Spleen (tissue), 11 donors: ENCODE measurements around the gene CROCC2. TPM values are rescaled to one million over a fixed set of nuclear protein-coding genes. Genes with fewer than 3 reads are reported as not detected.

Source experiments
- DNase-seq: peaks from one replicate; pipeline ENCODE4 v3.0.0-alpha.2; 2020
- H3K27ac ChIP-seq, 8 donors: fragments of 200-600 bp; sonication (generic) in 7 of 8; 1 replicate in 4 of 8; 2 replicates in 4 of 8; pipeline versions ENCODE4 v1.5.0 to v1.8.0; 2016 to 2021; ENCODE audit warnings: inconsistent platforms in 4 of 8, mild to moderate bottlenecking in 4 of 8, moderate library complexity in 1 of 8
- H3K27me3 ChIP-seq, 7 donors: fragments of 200-600 bp; sonication (generic) in 6 of 7; replicated peaks in 1 of 7; 1 replicate in 4 of 7; 2 replicates in 3 of 7; pipeline versions ENCODE4 v1.5.0 to v1.8.0; 2016 to 2021; ENCODE audit warnings: inconsistent platforms in 3 of 7, mild to moderate bottlenecking in 1 of 7
- H3K36me3 ChIP-seq, 6 donors: fragments of 200-600 bp; sonication (generic) in 5 of 6; 1 replicate in 4 of 6; 2 replicates in 2 of 6; pipeline versions ENCODE4 v1.5.0 to v1.8.0; 2016 to 2021; ENCODE audit warnings: inconsistent platforms in 2 of 6
- H3K4me1 ChIP-seq, 6 donors: fragments of 200-600 bp; sonication (generic) in 5 of 6; 1 replicate in 3 of 6; 2 replicates in 3 of 6; pipeline versions ENCODE4 v1.5.0 to v1.8.0; 2016 to 2021; ENCODE audit warnings: inconsistent platforms in 3 of 6
- H3K4me3 ChIP-seq, 8 donors: fragments of 200-600 bp; sonication (generic) in 7 of 8; 1 replicate in 4 of 8; 2 replicates in 4 of 8; pipeline versions ENCODE4 v1.5.0 to v1.8.0; 2016 to 2021; ENCODE audit warnings: inconsistent platforms in 4 of 8, mild to moderate bottlenecking in 4 of 8, moderate library complexity in 2 of 8
- H3K9me3 ChIP-seq, 8 donors: fragments of 200-600 bp; sonication (generic) in 7 of 8; 1 replicate in 4 of 8; 2 replicates in 4 of 8; pipeline versions ENCODE4 v1.5.0 to v1.8.0; 2016 to 2021; ENCODE audit warnings: inconsistent platforms in 4 of 8
- CTCF ChIP-seq, 11 experiments: fragments of 200-600 bp in 7 of 11; fragments of 450-650 bp in 4 of 11; sonication (generic) in 4 of 11; IDR thresholded peaks in 8 of 11; conservative IDR thresholded peaks in 3 of 11; 1 replicate in 7 of 11; 2 replicates in 4 of 11; pipeline versions ENCODE4 v1.4.0 to v1.8.0; 2016 to 2021; ENCODE audit warnings: antibody characterized with exemption in 11 of 11, inconsistent platforms in 4 of 11, mild to moderate bottlenecking in 1 of 11
- POLR2A ChIP-seq, 3 donors: fragments of 450-650 bp; IDR thresholded peaks; one replicate each; pipeline ENCODE4 v1.5.1; 2017; ENCODE audit warnings: antibody characterized with exemption in 3 of 3, mild to moderate bottlenecking in 1 of 3
- POLR2AphosphoS5 ChIP-seq, 3 donors: sonication (generic); formaldehyde crosslinking; IDR thresholded peaks; one replicate each; pipeline ENCODE4 v1.5.1; 2017; ENCODE audit warnings: antibody characterized with exemption in 3 of 3
- WGBS, 5 donors: extraction: QIAGEN DNeasy Blood & Tissue Kit in 3 of 5; methylation state at CpG; one replicate each; pipeline versions ENCODE4 v1.1.5 to v1.1.7; 2013 to 2018; 5-methylcytosine and 5-hydroxymethylcytosine counted together
- intact Hi-C: fragments of 100-400 bp; cut with DNase I; formaldehyde crosslinking; loops from one replicate; pipeline ENCODE4 v1.15.0; 2023; ENCODE audit warnings: low total_unique reads
- polyA plus RNA-seq, 3 donors: library from polyadenylated mRNA; stranded (reverse); fragments of 200-250 nt; gene quantifications; one replicate each; pipeline ENCODE4 v1.2.1, GENCODE V29; 2013
- total RNA-seq, 7 donors: library from RNA; depleted of rRNA in 3 of 7; stranded (reverse); fragments of >200 nt in 3 of 7; fragmentation: NEBNext Ultra II Directional in 4 of 7; extraction: Animal tissue kit (Norgen Biotek cat#: 25700) in 4 of 7; gene quantifications; one replicate each; pipeline versions ENCODE4 v1.1.0 to v1.2.1, GENCODE V29; 2016 to 2021
- donor health status: healthy with polysubstance abuse.
- donor health status: DM: no; HTN: no; CAD: no; lungs with moderate emphysema.
- donor health status: DM: no; HTN: no; CAD: no.
- donor health status: Bipolar disorder and iron deficiency.
- donor health status: healthy.
- donor health status: DM: no; HTN: no; CAD: no.
- donor health status: DM: yes; HTN: yes; CAD: no.

Gene CROCC2
- total and polyA plus RNA-seq, 10 donors: 0.04 to 3.6 (median 0.75) TPM

DNA sequence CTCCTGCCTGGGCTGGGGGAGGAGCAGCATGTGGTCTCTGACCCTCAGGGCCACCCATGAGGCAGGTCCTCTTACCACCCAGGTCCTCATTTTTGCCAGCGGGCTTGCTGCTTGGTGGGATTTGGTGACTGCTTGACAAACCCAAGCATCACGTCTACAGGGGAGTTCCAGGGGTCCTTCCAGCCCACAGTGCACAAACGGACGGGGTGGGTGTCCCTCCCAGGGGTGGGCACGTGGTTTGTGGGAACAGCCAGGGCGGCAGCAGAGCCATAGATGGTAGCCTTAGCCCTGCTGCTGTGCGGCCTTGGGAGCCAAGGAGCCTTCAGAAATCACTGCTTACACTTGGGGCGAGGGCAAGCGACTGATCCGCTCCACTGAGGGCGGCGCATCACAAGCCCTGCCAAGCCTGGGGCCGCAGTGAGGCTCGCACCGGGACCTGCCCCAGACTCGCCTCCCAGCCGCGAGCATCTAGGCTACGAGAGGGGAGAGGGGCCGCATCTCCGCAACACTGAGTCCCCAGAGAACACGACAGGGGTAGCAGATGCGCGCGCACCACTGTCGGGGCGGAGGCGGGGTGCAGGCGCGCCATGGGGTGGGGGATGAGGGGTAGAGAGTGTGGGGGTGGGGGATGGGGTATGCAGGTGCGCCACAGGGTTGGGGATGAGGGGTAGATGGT, 129.1 kb downstream of the CROCC2 start:
- TF ChIP-seq CTCF (IDR thresholded peaks at IDR 0.05 in 8 of 11, conservative IDR thresholded peaks at IDR 0.05 in 3 of 11): no peak
- peak in 2 of 3 donors; percentile 12 to 24 for TF ChIP-seq POLR2AphosphoS5 (IDR thresholded peaks at IDR 0.05)
- TF ChIP-seq POLR2A (IDR thresholded peaks at IDR 0.05): no peak
- no peak overlapping the region for H3K27ac ChIP-seq
- peaks cover 0 to 29% (median 22%) of the 10 kb centered on the region in 6 donors for H3K4me1 ChIP-seq
- H3K9me3 ChIP-seq: no peaks in the 10 kb centered on the region
- peaks cover 0 to 76% (median 7%) of the 10 kb centered on the region in 6 donors for H3K36me3 ChIP-seq
- peak; percentile 76 for DNase-seq
- peaks cover 0 to 5% (median 0%) of the 10 kb centered on the region in 7 donors for H3K27me3 ChIP-seq
- peak overlapping the region in 1 of 8 donors; percentile 74 for H3K4me3 ChIP-seq
- intact Hi-C loops: no loop called here
- 69 to 79% (median 75%) methylated on average over 17 to 31 of the region's 31 CpGs for WGBS, 5 donors

- intact Hi-C loops: no loop called here
- Histone ChIP-seq H3K4me1 (peaks cover 0 to 34% (median 25%) of the 10 kb centered on the region in 6 donors), H3K27me3 (peaks cover 0 to 5% (median 0%) of the 10 kb centered on the region in 7 donors), H3K36me3 (peaks cover 0 to 76% (median 8%) of the 10 kb centered on the region in 6 donors), H3K9me3 (no peaks in the 10 kb centered on the region), H3K4me3 (peak overlapping the region; percentile 30 to 74 (median 38)), H3K27ac (peak overlapping the region in 6 of 8 donors; percentile 31 to 79 (median 56))
- 25 to 31% (median 29%) methylated on average over 16 to 35 of the region's 39 CpGs for WGBS, 5 donors
- TF ChIP-seq CTCF (IDR thresholded peaks at IDR 0.05 in 8 of 11, conservative IDR thresholded peaks at IDR 0.05 in 3 of 11) (no peak), POLR2AphosphoS5 (IDR thresholded peaks at IDR 0.05) (no peak), POLR2A (IDR thresholded peaks at IDR 0.05) (no peak)
- no peak for DNase-seq
Observed at GRCh38 chr2:241035818-241036396, 129.8 kb downstream of the CROCC2 start.

DNA sequence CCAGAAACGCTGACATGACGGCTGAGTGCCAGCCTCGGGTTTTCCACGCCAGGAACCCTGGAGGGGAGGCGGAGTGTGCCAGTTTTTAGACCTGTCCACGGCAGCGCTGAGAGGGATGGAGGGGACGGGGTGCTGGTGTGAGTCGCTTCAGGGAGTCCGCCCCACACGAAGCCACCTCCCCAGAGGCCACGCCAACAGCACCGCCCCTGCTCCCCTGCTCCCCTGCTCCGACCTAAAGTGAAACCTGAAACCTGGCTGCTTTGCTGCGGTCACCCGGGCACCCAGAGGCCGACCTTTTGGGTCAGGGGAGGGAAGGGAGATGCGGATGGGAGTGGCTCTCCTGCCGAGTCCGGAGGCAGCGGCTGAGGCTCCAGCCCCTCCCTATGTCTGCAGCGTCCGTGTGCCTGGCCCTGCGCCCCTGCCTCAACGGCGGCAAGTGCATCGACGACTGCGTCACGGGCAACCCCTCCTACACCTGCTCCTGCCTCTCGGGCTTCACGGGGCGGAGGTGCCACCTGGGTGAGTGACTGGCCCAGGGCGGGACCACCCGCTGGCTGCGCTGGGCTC, 130.3 kb downstream of the CROCC2 start:
- Histone ChIP-seq H3K4me1 (peaks cover 0 to 40% (median 30%) of the 10 kb centered on the region in 6 donors), H3K36me3 (peaks cover 0 to 72% (median 6%) of the 10 kb centered on the region in 6 donors), H3K4me3 (peak overlapping the region; percentile 30 to 74 (median 38)), H3K27ac (peak overlapping the region in 7 of 8 donors; percentile 31 to 79 (median 49)), H3K27me3 (peaks cover 0 to 5% (median 0%) of the 10 kb centered on the region in 7 donors), H3K9me3 (no peaks in the 10 kb centered on the region)
- peak; percentile 87 for DNase-seq
- TF ChIP-seq POLR2A (IDR thresholded peaks at IDR 0.05): no peak
- TF ChIP-seq POLR2AphosphoS5 (IDR thresholded peaks at IDR 0.05): peak; percentile 32 to 65 (median 38)
- WGBS, 5 donors: 39 to 65% (median 44%) methylated on average over 9 to 36 of the region's 36 CpGs
- intact Hi-C loops: no loop called here

DNA sequence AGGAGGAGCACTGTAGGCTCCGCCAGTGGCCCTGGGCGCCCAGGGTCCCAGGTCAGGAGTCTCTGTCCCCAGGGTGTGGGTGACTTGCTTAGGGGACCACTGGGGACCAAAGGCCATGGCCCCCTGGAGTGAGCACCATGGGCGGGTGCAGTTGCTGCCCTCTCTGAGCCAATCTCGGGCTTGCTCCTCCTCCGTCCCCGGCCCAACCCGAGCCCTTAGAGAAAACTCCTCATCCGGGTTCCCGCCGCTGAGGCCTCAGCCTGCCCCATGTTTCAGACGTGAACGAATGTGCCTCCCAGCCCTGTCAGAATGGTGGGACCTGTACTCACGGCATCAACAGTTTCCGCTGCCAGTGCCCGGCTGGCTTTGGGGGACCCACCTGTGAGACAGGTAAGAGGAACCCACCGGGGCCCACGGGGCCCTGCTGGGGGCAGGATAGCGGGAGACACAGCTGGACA, 130.9 kb downstream of the CROCC2 start:
- no peaks in the 10 kb centered on the region for H3K9me3 ChIP-seq
- 86 to 95% (median 87%) methylated on average over 6 to 18 of the region's 18 CpGs for WGBS, 5 donors
- H3K27me3 ChIP-seq: peaks cover 0 to 5% (median 0%) of the 10 kb centered on the region in 7 donors
- peaks cover 0 to 67% (median 6%) of the 10 kb centered on the region in 6 donors for H3K36me3 ChIP-seq
- DNase-seq: peak; percentile 82
- peaks cover 0 to 45% (median 32%) of the 10 kb centered on the region in 6 donors for H3K4me1 ChIP-seq
- intact Hi-C loops: no loop called here
- H3K27ac ChIP-seq: peak overlapping the region in 7 of 8 donors; percentile 31 to 79 (median 49)
- TF ChIP-seq POLR2AphosphoS5 (IDR thresholded peaks at IDR 0.05): no peak
- TF ChIP-seq CTCF (IDR thresholded peaks at IDR 0.05 in 8 of 11, conservative IDR thresholded peaks at IDR 0.05 in 3 of 11): no peak
- no peak for TF ChIP-seq POLR2A (IDR thresholded peaks at IDR 0.05)
- H3K4me3 ChIP-seq: peak overlapping the region; percentile 30 to 74 (median 38)
